GM12801 (cell line): ENCODE measurements around the gene LGI1.

Experiments used
- CTCF ChIP-seq: IDR thresholded peaks from one replicate; pipeline ENCODE4 v1.5.1; 2011; ENCODE audit warnings: control low read depth; ENCODE audit not compliant: insufficient read length; ENCODE audit errors: extremely low read depth

LGI1 gene

GRCh38 chr10:93807371-93807770 lies 49.6 kb downstream of the LGI1 start:
- TF ChIP-seq CTCF = no peak

- TF ChIP-seq CTCF = no peak
Measured at GRCh38 chr10:93812659-93813338, 55.1 kb downstream of the LGI1 start.

- no peak for TF ChIP-seq CTCF
Measured at GRCh38 chr10:93813507-93814465, 56.0 kb downstream of the LGI1 start.

GRCh38 chr10:93815304-93816096 lies 57.8 kb downstream of the LGI1 start:
- no peak for TF ChIP-seq CTCF

- TF ChIP-seq CTCF = no peak
Measured at GRCh38 chr10:93816123-93816747, 58.5 kb downstream of the LGI1 start.

GRCh38 chr10:93818086-93818485 lies 60.4 kb downstream of the LGI1 start:
- TF ChIP-seq CTCF = no peak

GRCh38 chr10:93819520-93819919 lies 61.8 kb downstream of the LGI1 start:
- TF ChIP-seq CTCF = no peak
